IMR-90 (cell line): Measurements from ENCODE around the gene PRPF8.

Experiments used
- BHLHE40 ChIP-seq: fragments of 150-350 bp; IDR thresholded peaks from 2 replicates; pipeline ENCODE4 v1.6.1; 2016; ENCODE audit warnings: mild to moderate bottlenecking, low read depth, low read length
- CEBPB ChIP-seq: IDR thresholded peaks from 2 replicates; pipeline ENCODE4 v1.6.1; 2012; ENCODE audit warnings: low read depth, low read length, improper control_type of control experiment
- CTCF ChIP-seq: conservative IDR thresholded peaks from 2 replicates; pipeline ENCODE4 v1.5.1; 2012; ENCODE audit warnings: mild to moderate bottlenecking, low read depth, low read length, improper control_type of control experiment
- MAFK ChIP-seq: IDR thresholded peaks from 2 replicates; pipeline ENCODE4 v1.6.1; 2012; ENCODE audit warnings: low read depth, low read length, improper control_type of control experiment
- MXI1 ChIP-seq: IDR thresholded peaks from 2 replicates; pipeline ENCODE4 v1.6.1; 2012; ENCODE audit warnings: low read depth, mild to moderate bottlenecking, low read length, moderate library complexity, borderline replicate concordance
- POLR2A ChIP-seq: IDR thresholded peaks from 2 replicates; pipeline ENCODE4 v1.6.1; 2012; ENCODE audit warnings: mild to moderate bottlenecking, low read depth, low read length
- RAD21 ChIP-seq: IDR thresholded peaks from 2 replicates; pipeline ENCODE4 v1.6.1; 2012; ENCODE audit warnings: low read length, improper control_type of control experiment
- RCOR1 ChIP-seq: IDR thresholded peaks from 2 replicates; pipeline ENCODE4 v1.6.1; 2012; ENCODE audit warnings: mild to moderate bottlenecking, low read length, improper control_type of control experiment; ENCODE audit not compliant: insufficient replicate concordance
- RFX5 ChIP-seq: IDR thresholded peaks from 2 replicates; pipeline ENCODE4 v1.8.0; 2012; ENCODE audit warnings: low read depth, mild to moderate bottlenecking, low read length, moderate library complexity
- USF2 ChIP-seq: fragments of 150-350 bp; IDR thresholded peaks from 2 replicates; pipeline ENCODE4 v1.6.1; 2017; ENCODE audit warnings: mild to moderate bottlenecking, antibody characterized with exemption, low read length, low read depth

- TF ChIP-seq CTCF (no peak), MXI1 (no peak), POLR2A (no peak), CEBPB (no peak), BHLHE40 (no peak), MAFK (no peak), RFX5 (no peak), USF2 (no peak), RAD21 (no peak), RCOR1 (no peak)
Observed at GRCh38 chr17:1686086-1686485, 1.4 kb upstream of the PRPF8 start.
